Esophagus squamous epithelium (tissue), 5 donors: Measurements from ENCODE around the gene SERPINA5. TPM values are rescaled to one million over a fixed set of nuclear protein-coding genes. Genes with fewer than 3 reads are reported as not detected.

Experiments used
- DNase-seq: peaks from one replicate; lab custom pipeline; 2025; lab: John Stamatoyannopoulos, UW
- H3K27ac ChIP-seq, 4 donors: fragments of 200-600 bp; sonication (generic); one replicate each; pipeline ENCODE4 v1.5.1; 2016 to 2019; ENCODE audit warnings: mild to moderate bottlenecking in 1 of 4
- H3K27me3 ChIP-seq, 4 donors: fragments of 200-600 bp; sonication (generic); 1 replicate in 3 of 4; 2 replicates in 1 of 4; pipeline versions ENCODE4 v1.5.1 to v1.6.0; 2017 to 2021; ENCODE audit warnings: antibody characterized with exemption in 1 of 4
- H3K36me3 ChIP-seq, 3 donors: fragments of 200-600 bp; sonication (generic); one replicate each; pipeline ENCODE4 v1.5.1; 2016 to 2019
- H3K4me1 ChIP-seq, 3 donors: fragments of 200-600 bp; sonication (generic); one replicate each; pipeline ENCODE4 v1.5.1; 2017 to 2019
- H3K4me3 ChIP-seq, 4 donors: fragments of 200-600 bp; sonication (generic); 1 replicate in 3 of 4; 2 replicates in 1 of 4; pipeline ENCODE4 v1.5.1; 2016 to 2019; ENCODE audit warnings: mild to moderate bottlenecking in 2 of 4, moderate library complexity in 1 of 4
- H3K9me3 ChIP-seq, 3 donors: fragments of 200-600 bp; sonication (generic); one replicate each; pipeline ENCODE4 v1.5.1; 2016 to 2019
- CTCF ChIP-seq, 6 experiments: fragments of 450-650 bp in 4 of 6; fragments of 200-600 bp in 2 of 6; sonication (generic) in 2 of 6; IDR thresholded peaks; one replicate each; pipeline ENCODE4 v1.5.1; 2016 to 2019; ENCODE audit warnings: antibody characterized with exemption in 6 of 6, mild to moderate bottlenecking in 4 of 6, moderate library complexity in 4 of 6
- POLR2A ChIP-seq, 4 donors: fragments of 450-650 bp; IDR thresholded peaks; one replicate each; pipeline ENCODE4 v1.6.1; 2017; ENCODE audit warnings: antibody characterized with exemption in 4 of 4, mild to moderate bottlenecking in 4 of 4, moderate library complexity in 3 of 4
- WGBS, 2 donors: methylation state at CpG; one replicate each; pipeline ENCODE4 v1.1.5; 2018; 5-methylcytosine and 5-hydroxymethylcytosine counted together
- intact Hi-C: fragments of 100-400 bp; cut with DNase I; formaldehyde crosslinking; loops from one replicate; pipeline ENCODE4 v1.15.0; 2022
- total RNA-seq, 4 donors: library from RNA; depleted of rRNA; stranded (reverse); fragments of >200 nt; gene quantifications; one replicate each; pipeline ENCODE4 v1.1.0, GENCODE V29; 2016
- donor health status: DM: yes; HTN: yes; CAD: no.

SERPINA5 gene
- total RNA-seq, 4 donors from 2014 or later, result 0.12 to 0.38 (median 0.35) TPM; not detected in 1

GRCh38 chr14:94622653-94623421 is 41.6 kb downstream of the SERPINA5 start:
- TF ChIP-seq CTCF (IDR thresholded peaks at IDR 0.05) (no peak), POLR2A (IDR thresholded peaks at IDR 0.05) (no peak)
- Histone ChIP-seq H3K27ac (no peak overlapping the region), H3K27me3 (peaks cover 0 to 31% (median 0%) of the 10 kb centered on the region in 4 donors), H3K36me3 (peaks cover 0 to 8% (median 0%) of the 10 kb centered on the region in 3 donors), H3K4me3 (no peak overlapping the region), H3K4me1 (no peaks in the 10 kb centered on the region), H3K9me3 (peaks cover 0 to 18% (median 10%) of the 10 kb centered on the region in 3 donors)
- WGBS, 2 donors, result 62 to 84% methylated on average over 5 of the region's 6 CpGs
- intact Hi-C loops, result no loop called here
- no peak for DNase-seq

- 64 to 82% methylated on average over 2 to 3 of the region's 4 CpGs for WGBS, 2 donors
- Histone ChIP-seq H3K9me3 (peaks cover 0 to 12% (median 7%) of the 10 kb centered on the region in 3 donors), H3K27ac (no peak overlapping the region), H3K4me1 (no peaks in the 10 kb centered on the region), H3K27me3 (peaks cover 0 to 36% (median 0%) of the 10 kb centered on the region in 4 donors), H3K36me3 (peaks cover 0 to 8% (median 0%) of the 10 kb centered on the region in 3 donors), H3K4me3 (no peak overlapping the region)
- no peak for DNase-seq
- no peak for TF ChIP-seq CTCF (IDR thresholded peaks at IDR 0.05)
- TF ChIP-seq POLR2A (IDR thresholded peaks at IDR 0.05), result no peak
- intact Hi-C loops, result no loop called here
Measured at GRCh38 chr14:94623422-94623809, 42.2 kb downstream of the SERPINA5 start.

GRCh38 chr14:94623856-94624499 is 42.8 kb downstream of the SERPINA5 start:
- Histone ChIP-seq H3K4me3 (no peak overlapping the region), H3K4me1 (no peaks in the 10 kb centered on the region), H3K9me3 (peaks cover 0 to 6% (median 2%) of the 10 kb centered on the region in 3 donors), H3K27me3 (peaks cover 0 to 36% (median 0%) of the 10 kb centered on the region in 4 donors), H3K36me3 (peaks cover 0 to 6% (median 0%) of the 10 kb centered on the region in 3 donors), H3K27ac (no peak overlapping the region)
- DNase-seq, result no peak
- intact Hi-C loops, result no loop called here
- WGBS, 2 donors, result 56 to 88% methylated on average over 2 to 6 of the region's 7 CpGs
- TF ChIP-seq CTCF (IDR thresholded peaks at IDR 0.05), result no peak
- no peak for TF ChIP-seq POLR2A (IDR thresholded peaks at IDR 0.05)

GRCh38 chr14:94624537-94625352 is 43.5 kb downstream of the SERPINA5 start:
- WGBS, 2 donors, result 77 to 83% methylated on average over 7 to 8 of the region's 10 CpGs

More at GRCh38 chr14:94624537-94625352, 43.5 kb downstream of the SERPINA5 start:
- no peaks in the 10 kb centered on the region for H3K36me3 ChIP-seq
- H3K4me1 ChIP-seq, result no peaks in the 10 kb centered on the region
- DNase-seq, result no peak
- no peak overlapping the region for H3K27ac ChIP-seq
- intact Hi-C loops, result no loop called here
- TF ChIP-seq CTCF (IDR thresholded peaks at IDR 0.05), result no peak
- no peak for TF ChIP-seq POLR2A (IDR thresholded peaks at IDR 0.05)
- no peaks in the 10 kb centered on the region for H3K9me3 ChIP-seq
- H3K27me3 ChIP-seq, result peaks cover 0 to 36% (median 0%) of the 10 kb centered on the region in 4 donors
- H3K4me3 ChIP-seq, result no peak overlapping the region
